NCI-H2227 treated with DMSO at 0.1 percent for 48 hours (cell line): Measurements from ENCODE around the gene HTRA1.

Experiments used
- DNase-seq: peaks from one replicate; lab custom pipeline; 2025; lab: John Stamatoyannopoulos, UW

HTRA1 gene

DNA sequence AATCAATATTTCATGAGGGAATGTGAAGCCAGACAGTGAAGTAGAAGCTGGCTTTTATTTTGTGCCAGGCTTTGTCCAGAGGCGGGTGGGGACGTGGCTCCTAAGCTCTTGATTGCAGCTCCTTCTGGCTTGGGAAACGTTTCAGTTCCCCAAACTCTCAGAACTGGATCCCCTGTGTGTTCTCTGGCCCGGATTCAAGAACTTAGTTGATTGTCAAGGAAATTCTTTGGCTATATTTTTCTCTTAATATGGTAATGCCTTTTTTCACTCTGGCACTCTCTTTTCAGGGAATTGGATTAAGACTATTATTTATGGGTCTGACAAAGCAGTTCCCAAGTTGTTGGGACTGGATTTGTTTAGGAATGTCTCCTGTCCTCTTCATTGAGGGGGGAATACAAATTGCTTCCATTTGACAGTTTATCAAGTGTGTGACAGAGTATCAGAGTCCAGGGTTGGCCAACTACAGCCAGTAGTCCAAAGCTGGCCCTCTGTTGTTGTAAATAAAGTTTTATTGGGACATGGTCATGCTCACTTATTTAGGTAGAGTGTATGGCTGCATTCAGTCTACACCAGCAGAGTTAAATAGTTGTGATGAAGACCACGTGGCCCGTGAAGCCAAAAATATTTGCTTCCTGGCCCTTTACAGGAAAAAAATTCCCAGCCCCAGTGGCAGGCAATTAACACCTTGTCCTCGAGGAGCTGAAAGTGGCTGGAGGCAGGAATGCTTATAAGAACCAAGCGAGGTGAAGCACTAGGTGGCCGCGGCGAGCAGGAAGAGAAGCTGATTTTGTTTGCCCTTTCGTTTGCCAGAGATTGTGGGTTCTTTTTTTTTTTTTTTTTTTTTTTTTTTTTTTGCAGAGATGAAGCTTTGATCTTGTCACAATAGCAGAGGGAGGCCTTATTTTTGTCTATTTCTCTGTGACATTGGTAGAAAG, 34.3 kb downstream of the HTRA1 start:
- no peak for DNase-seq

DNA sequence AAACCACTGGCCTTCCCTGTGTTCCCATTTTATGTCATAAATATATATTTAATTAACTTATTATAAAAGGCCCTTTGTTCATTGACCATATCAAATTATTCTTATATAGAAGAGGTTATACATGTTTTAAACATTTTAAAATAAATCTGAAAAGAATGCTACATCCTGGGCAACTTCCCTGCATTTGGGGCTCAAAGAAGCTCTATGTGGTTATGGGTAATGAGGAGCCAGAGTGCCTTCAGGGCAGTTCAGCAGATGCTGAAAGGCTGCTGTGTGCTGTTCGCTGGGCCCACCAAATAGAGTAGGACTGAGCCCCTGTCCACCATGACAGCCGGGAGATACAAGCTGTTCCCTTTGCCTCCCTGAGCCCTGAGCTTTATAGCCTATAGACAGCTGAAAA, 35.9 kb downstream of the HTRA1 start:
- no peak for DNase-seq

DNA sequence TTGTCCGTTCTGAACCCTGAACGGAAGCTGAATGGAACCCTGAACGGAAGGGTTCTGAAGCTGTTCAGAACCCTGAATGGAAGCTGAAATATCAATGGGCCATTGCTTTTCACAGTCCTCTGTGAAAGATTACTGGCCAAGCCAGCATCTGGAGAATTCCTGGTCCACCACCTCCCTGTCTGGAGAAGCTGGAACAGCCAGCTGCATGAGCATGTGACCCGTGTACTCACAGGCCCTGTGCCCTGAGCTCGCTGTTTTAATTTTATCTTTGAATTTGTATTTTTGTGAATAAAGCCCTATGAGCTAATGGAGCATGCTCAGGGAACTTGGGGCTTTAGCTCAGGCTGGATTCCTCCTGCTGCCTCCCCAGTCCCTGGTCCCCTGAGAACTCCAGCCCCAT, 37.2 kb downstream of the HTRA1 start:
- DNase-seq: no peak

DNA sequence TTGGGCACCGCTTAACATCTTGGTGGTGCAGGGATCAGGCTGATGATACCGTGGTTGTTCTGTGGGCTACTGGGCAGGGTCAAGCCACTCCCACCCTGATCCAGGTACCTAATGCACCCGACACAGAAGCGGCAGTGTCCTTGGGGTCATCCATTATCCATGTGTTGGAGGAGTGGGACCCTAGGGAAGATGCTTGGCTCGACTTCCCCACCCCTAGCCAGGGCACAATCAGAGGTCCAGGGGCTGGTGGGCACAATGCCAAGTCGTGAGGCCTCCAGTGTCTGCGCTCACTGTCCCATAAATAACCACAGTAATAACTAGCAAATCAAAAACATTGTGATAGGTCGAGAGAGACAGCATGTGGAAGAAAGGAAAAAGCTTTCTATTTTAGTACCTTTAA, 37.7 kb downstream of the HTRA1 start:
- no peak for DNase-seq

DNA sequence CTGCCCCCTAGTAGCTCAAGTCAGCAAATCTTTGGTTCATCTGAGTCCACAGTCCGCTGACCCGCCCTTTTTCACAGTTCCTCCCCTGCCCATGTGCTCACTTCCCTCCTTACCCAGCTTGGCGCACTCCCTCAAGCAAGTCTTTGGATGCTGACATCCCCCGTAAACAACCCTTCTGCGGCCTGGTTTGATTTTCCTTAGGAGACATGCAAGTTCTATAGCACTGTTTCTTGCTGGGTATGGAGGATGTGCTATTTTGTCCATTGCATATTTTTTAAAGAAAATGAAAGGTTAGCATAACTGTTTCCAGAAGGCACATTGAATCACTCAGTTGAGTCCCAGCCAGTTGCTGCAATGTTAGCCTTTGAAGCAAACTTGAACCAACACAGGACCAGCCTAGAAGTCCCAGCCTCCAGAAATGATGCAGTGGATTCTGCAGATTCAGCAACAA, 38.2 kb downstream of the HTRA1 start:
- no peak for DNase-seq

DNA sequence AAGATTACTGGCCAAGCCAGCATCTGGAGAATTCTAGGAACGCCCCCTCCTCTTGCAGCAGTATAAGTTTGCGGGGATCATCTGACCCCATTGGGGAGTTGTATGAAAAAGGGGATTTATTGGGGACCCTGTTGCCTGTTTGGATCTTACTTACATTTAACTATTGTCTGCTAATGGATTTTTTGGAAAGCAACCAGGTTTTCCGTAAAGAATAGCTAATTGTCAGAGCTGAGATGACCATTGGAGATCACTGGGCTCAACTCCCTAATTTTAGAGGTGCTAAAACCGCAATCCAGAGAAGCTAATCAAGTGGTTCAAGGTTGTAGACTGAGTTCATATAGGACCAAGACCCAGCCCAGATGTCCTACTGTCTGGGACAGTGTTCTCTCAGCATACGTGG, 38.8 kb downstream of the HTRA1 start:
- DNase-seq: no peak

DNA sequence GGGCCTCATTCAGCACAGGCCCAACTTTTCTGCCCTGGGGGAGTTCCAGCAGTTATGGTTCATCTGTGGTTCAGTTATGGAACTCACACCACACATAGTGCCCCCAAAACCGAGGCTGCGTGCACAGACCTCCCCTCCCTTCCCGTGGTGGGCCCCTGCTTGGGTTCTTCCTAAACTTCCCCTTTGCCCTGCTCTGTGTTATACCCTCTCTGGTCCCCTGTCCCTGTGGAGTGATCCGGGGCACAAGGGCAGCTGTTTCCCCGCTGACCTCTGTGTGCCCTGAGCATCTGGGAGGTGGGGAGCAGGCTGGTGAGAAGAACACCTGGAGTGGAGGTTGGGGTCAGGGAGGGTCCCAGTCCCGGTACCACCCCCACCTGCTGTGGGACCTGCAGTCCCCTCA, 39.4 kb downstream of the HTRA1 start:
- DNase-seq: no peak

DNA sequence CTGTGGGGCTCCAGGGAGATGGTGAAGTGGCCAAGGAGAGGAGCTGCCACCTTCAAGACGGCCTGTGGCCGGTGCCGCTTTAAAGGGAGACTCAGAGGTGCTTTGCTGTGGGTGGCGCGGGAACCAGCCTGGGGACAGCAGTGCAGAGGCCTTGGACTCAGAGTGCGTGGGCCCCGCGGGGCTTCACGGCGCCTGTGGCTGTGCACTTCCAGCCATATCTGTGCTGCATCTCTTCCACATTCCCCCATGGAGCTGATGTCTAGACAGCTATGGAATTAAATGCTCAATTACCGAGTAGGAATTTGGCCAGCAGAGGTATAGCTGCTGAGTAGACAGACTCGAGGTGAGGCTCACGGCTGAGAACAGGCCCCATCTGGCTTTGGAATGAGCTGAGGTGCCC, 41.7 kb downstream of the HTRA1 start:
- DNase-seq: no peak

DNA sequence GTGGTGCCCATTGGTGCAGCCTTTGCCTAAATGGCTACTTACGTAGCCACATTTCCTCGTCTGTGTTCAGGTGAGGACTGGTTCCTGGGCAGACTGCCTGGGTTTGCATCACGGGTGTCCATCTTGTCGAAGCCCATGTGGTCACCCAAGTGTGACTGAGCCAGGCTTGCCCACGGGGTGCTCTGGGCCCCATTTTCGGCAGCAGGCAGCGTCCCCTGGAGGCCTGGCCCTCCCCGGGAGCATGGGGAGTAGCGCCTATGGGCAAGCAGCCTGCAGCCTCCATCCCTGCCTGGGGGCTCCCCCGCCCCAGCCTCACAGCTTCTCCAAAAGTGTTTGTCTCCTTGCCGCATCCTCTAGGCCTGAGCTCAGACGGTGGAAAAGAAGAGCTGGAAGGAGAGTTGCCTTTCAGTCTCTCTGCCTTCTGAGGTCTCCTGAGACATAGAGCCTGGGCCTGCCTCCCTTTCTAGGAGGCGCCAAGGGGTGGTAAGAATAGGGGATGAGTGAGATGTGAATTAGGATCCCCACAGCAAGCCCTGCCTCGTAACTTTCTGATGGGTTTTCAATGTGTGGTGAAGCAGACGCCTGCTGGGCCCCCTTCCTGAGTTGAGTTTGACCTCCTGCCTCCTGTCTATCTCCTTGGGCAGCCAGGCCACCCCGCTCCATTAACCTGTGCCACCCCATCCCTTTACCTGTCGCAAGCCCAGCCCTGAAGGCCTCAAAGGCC, 42.7 kb downstream of the HTRA1 start:
- DNase-seq: no peak

DNA sequence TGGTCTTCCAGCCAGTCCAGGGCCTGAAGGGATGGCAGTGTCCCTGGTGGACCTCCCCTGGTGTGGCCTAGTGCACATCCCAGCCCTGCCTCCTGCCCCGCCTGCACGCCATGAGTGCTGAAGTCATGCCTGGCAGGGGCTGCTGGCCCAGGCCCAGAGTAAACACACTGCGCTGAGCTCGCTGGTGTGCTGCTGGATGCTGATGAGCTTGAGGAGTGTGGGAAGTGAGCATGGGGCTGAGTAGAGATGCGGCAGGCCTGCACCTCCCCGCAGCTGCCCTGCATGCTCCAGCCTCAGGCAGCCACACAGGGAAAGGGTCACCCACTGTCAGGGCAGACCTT, 43.2 kb downstream of the HTRA1 start:
- no peak for DNase-seq

DNA sequence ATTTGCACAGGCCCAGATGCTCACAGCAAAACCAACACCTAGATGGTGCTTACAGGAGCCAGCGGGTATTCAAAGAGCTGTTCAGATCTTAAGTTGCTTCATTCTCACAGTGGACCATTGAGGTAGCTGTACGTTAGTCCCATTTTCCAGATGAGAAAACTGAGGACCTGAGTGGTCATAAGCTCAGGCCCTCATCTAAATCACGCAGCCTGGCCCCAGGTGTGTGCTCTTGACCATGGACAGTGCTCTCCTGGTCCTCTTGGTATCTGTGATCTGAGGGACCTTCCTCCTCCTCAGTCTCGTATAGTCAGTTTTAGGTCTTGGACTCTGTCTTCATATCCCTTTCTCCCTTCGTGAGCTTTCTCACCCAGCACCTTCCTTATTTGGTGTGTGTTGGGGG, 43.7 kb downstream of the HTRA1 start:
- DNase-seq: no peak

DNA sequence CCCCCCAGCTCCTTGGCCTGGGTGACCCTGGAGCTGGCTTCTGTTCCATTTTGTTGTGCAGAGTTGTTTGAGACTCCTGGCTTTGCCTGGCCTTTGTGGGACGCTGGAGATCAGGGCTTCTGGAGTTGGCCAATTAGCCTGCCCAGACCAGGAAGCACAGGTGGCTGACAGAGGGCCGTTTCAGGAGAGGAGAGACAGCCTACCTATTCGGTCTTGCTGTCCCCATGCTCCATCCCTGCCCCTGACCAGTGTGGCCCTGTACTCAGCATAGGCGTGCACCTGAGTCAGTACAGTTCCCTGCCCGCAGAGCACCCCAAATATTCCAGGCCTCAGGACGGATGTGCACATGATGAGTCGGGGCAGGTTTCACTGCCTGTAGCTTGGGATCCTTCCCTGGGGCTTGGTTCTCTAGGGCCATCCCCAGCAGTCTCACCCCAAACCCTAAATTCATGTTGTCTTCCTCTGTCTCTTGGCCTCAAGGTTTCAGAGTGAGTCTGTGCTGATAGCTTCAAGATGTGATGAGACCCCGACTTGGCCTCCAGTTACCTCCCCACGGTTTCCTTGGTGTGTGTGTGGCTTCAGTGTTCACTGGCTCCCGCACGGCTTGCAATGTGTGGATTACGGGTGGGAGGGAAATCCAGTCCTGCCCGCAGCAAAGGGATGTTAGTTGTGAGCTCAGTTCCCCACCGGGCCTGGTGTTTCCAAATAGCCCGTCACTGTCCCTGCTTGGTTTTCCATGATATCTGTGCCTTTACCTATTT, 44.7 kb downstream of the HTRA1 start:
- no peak for DNase-seq

DNA sequence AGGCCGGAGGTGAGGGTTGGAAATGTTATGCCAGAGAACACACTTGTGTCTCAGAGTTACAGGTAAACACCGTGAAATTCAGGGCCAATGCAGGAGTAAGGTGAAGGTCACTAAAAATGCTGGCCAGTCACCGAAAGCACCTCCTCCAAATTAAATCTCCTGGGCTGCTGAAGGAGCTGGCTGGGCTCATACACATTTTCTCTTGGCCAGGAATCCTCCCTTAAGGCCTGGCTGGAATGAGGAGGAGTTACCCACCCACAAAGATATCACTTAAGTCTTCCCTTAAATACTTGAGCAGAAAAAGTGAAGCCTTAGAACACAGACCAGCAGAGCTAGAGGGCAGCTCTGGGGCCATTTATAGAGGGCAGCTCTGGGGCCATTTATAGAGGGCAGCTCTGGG, 46.3 kb downstream of the HTRA1 start:
- no peak for DNase-seq

DNA sequence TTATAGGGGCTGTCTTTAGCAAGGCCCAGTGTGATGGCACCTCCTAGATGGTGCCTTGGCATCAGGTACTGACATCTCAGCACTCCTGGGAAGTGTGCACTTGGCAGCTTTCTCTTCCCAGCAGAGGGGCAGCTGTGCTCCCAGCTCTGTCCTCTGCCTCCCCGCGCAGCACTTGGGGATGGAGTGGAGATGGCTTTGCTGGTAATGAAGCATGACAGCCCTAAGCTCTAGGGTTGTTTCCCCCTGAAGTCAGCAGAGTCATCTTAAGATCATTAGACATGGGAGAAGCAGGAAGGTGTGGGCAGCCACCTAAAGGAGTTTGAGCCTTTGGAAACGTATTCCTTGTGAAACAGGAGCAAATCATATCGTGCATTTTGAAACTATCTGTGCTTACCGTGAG, 46.7 kb downstream of the HTRA1 start:
- no peak for DNase-seq

DNA sequence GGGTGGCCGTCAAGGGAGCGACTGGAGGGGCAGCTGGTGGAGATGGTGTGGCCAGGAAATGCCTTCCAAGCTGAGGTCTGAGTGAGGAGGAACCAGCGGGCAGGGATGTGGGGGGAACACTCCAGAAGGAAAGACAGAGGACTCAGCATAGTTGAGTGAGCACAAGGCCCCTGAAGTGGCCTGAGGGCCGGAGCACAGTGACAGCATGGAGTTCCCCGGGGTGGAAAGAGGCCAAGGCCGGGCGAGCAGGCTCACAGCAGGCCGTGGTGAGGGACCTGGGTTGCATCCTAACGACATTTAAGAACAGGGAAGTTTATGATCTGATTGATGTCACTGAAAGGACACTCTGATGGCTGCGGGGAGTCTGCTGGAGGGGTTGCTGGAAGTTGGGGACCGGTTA, 48.0 kb downstream of the HTRA1 start:
- no peak for DNase-seq

DNA sequence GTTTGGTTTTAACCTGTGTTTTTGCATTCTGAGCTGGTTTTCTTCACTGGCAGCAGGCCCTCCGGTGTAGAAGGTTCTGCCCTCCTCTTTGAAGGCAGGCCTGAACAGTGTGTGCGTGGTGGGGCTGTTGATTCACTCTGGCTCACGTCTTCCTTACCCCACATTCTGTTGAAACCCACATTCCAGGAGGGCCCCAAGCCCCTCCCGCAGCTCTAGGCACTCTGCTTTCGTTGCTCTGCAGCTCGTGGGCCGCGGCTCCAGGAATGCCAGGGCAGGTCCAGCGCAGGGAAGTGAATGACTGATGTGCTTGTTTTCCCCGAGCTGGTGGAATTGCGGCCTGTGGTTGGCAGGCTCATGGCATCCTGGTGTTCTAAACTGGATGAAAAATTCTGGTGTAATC, 49.0 kb downstream of the HTRA1 start:
- no peak for DNase-seq

DNA sequence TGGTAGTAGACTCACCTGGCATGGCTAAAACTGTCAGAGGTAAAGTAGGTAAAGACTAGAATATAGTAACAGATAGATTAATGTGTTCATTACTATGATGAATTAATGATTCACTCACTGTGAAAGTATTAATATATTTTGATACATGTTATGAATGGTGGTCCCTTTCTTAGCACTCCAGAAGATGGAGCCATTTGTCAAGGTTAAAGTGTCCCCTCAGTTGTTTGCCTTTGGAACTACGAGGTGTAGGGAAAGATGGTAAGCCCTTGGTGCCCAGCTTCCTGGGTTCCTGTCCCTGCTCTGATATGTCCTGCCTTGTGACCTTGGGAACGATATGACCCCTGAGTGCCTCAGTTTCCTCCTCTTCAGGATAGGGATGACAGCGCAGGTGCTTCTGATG, 49.4 kb downstream of the HTRA1 start:
- no peak for DNase-seq

DNA sequence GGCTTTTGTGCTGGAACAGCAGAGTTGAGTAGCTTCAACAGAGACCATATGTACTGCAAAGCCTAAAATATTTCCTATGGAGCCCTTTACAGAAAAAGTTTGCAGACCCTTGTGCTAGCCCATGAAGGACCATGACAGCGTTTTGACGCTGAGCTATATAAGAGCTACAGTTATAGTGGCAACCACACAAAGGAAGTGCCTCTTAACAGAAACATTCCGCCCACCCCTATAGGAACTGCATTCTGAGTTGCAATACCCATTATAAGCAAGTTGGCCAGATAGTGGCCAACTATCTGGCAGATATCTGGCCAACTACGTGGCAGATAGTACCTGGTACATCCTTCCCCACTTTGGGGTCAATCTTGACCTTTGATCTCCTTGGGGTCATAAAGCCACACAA, 51.7 kb downstream of the HTRA1 start:
- no peak for DNase-seq

DNA sequence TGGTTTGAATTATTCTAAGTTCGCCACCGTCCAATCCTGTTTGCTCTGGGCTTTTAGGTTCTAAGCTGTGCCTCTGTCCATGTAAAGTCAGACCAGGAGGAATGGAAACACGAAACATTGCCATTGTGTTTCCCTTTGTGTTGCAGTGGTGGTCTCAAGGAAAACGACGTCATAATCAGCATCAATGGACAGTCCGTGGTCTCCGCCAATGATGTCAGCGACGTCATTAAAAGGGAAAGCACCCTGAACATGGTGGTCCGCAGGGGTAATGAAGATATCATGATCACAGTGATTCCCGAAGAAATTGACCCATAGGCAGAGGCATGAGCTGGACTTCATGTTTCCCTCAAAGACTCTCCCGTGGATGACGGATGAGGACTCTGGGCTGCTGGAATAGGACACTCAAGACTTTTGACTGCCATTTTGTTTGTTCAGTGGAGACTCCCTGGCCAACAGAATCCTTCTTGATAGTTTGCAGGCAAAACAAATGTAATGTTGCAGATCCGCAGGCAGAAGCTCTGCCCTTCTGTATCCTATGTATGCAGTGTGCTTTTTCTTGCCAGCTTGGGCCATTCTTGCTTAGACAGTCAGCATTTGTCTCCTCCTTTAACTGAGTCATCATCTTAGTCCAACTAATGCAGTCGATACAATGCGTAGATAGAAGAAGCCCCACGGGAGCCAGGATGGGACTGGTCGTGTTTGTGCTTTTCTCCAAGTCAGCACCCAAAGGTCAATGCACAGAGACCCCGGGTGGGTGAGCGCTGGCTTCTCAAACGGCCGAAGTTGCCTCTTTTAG, 52.9 kb downstream of the HTRA1 start:
- no peak for DNase-seq

DNA sequence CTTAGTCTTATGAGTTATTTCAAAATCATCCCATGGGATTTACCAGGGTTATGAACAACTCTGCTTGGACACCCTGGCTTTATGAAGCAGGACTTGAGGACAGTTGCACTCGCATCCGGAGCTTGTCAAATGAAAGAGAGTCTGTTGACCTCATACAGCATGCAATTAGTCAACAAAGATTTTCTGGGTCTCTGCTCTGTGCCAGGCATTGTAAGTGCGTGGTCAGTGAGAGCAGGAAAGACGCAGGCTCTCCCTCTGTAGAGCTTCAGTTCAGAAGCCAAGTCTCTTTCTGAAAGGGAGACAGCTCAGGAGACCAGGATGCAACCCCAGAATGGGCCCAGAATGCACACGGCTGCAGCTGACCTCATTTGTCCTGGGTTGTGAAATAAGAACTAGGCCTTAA, 53.7 kb downstream of the HTRA1 start:
- DNase-seq: no peak

DNA sequence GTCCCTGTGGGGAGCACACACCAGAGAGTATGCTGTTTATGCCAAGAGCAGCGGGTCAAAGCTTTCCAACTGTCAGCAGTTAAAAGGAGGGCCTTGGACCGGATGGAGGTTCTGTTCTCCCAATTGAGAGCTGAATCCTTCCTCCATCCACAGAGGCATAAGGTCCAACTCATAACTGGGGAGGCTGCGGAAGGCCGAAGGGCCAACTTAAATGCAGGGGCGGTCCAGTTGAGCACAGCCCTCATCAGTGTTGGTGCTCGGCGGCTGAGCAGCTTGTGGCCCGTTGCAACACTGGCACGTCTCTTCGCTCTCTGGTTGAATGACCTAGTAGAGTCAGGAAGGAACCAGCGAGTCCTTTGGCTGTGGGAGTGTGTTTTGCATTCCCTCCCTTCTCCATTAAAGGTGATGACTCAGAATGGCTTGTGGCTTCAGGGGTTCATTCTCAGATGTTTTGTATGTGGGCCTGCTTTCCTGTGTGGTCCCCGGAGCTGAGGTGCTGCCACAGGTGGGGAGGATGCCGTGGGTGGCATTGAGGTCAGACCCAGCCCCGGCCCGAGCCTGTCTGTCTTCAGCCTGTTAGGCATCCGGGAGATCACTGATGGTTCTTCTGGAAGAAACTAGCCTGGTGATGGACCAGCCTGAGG, 54.4 kb downstream of the HTRA1 start:
- DNase-seq: no peak

DNA sequence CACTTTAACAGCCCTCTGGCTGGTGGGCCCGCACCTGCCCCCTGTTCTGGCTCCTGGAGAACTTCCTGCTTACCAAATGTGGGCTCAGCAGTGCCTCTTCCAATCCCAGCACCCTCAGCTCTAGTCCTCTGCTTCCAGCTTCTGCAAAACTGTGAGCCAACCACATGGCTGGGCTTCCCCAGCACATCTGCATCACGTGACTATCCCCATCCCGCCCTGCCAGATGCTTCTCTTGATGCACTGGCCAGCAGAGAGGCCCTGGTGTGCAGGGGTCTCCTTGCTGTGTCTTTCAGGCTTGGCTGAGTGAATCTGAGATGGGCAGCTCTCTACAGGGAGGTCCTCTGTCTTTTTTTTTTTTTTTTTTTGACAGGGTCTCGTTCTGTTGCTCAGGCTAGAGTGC, 55.4 kb downstream of the HTRA1 start:
- DNase-seq: no peak
